ENCODE measurements around the gene ACER1.

ACER1 gene

DNA sequence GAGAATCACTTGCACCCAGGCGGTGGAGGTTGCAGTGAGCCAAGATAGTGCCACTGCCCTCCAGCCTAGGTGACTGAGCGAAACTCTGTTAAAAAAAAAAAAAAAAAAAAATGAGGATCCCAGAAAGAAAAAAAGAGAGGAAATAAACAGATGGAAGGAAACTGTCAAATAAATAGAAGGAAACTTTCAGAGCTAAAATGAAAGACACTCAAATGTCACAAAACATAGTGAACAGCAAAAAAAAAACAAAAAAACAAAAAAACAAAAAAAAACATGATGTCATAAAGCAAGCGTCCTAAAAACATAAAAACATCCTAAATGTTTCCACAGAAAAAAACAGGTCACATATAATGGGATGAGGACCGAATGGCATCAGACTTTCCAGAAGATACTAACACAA, 68.6 kb downstream of the ACER1 start:
- no peak for DNase-seq

GRCh38 chr19:6263735-6264444, 69.5 kb downstream of the ACER1 start:
- no peak for DNase-seq

GRCh38 chr19:6263306-6263705, 70.1 kb downstream of the ACER1 start:
- no peak for DNase-seq

DNA sequence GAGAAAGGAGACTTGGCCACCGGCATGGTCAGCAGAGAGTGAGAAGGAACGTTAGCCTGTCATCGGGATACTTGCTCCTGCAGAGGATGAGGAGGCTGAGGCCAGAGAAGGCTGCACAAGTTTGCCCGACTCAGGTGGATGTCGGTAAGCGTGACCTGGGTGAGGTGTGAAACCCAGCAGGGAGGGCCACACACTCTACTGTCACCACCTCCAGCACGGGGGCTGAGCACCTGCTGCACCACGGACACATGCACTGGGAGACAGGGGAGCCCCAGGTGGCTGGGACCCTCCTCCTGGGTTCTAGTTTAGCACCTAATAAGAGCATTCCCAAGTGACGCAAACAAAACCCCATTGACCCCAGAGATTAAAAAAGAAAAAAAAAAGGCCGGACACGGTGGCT, 70.9 kb downstream of the ACER1 start:
- DNase-seq = no peak

DNA sequence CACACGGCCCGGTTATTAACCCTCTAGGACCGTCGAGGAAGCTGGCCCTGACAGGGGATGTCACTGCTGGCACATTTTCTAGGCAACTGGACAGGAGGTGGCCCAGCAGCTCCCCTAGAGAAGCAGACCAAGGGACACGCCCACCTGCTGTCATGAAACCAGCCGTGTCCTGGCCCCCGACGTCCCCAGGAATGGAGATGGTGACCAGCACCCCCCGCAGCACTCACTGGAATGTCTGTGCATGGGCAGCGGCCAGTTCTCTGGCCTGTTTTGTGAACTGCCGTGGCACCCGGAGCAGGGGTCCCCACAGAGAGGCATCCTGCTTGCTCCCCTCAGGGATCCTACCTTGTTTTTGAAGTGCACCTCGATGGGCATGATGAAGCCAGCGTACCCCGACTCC, 71.5 kb downstream of the ACER1 start:
- DNase-seq = no peak

DNA sequence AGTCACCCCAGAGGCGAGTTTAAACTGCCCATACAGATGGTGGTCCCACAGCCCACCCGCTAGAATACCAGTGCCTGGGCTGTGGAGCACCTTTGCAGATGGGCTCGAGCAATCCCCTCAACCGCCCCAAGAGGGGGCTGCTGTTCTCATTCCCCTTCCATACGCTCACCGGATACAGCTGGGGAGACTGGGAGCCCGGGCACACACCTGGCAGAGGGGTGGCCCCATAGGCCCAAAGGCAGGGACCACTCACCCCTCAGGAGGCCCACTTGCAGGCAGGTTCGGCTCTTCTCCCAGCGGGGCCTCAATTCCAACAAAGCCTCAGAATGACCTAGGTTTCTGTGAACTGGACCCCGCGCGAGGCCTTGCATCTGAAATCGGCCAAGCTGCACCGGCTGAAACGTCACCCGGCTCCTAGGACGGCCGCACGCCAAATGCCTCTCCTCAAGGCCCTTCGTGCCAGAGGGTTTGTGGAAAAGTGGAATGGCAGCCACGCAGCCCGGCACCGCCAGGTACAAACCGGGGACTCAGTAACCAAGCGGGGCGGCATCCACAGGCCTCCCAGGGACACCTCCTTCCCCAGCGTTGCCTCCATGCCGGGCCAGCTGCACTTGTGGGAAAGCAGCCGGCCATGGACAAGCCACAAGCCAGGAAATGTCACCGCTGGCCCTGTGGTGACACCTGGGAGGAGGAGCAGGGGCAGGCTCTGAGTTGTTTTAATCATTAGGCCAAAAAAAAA, 72.3 kb downstream of the ACER1 start:
- no peak for DNase-seq

DNA sequence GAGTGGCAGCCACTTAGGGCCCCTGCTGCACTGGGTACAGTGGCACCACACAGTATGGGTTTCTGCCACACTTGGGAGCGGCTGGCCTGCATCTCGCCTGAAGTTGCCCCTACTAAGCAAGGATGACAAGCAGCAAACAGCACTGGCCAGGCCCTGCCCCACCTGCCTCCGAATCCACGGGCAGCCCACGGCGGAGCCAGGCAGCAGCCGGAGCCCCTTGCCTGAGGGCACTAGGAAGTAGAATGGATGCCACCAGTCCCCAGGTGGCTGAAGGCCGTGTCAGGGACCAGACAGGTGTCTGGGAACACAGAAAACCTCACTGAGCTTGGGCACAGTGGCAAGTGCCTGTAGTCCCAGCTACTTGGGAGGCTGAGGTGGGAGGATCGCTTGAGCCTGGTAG, 73.0 kb downstream of the ACER1 start:
- DNase-seq = no peak

GRCh38 chr19:6259312-6259861, 74.0 kb downstream of the ACER1 start:
- no peak for DNase-seq

GRCh38 chr19:6258812-6259311, 74.5 kb downstream of the ACER1 start:
- DNase-seq = no peak

Measured in NK-92 treated with Interleukin-12 subunit alpha and Interleukin-12 subunit beta, amount 100 ng/mL, for 24 hours (cell line).